Measurements from ENCODE around the gene TMEM167B.

TMEM167B gene

GRCh38 chr1:109118089-109118488 lies 27.5 kb downstream of the TMEM167B start:
- no peak for DNase-seq (ENCODE audit: low spot score)
- in situ Hi-C loops (cut with MboI; ENCODE audit: low pct_unique_long_range_greater_than_20kb, low sequenced_read_pairs, unreplicated experiment), result no loop called here
- TF ChIP-seq CTCF (IDR thresholded peaks at IDR 0.05; ENCODE audit: extremely low read depth, insufficient read depth, missing control alignments), result no peak

GRCh38 chr1:109120356-109120755 lies 29.8 kb downstream of the TMEM167B start:
- no peak for TF ChIP-seq CTCF (IDR thresholded peaks at IDR 0.05; ENCODE audit: extremely low read depth, insufficient read depth, missing control alignments)
- no peak for DNase-seq (ENCODE audit: low spot score)
- in situ Hi-C loops (cut with MboI; ENCODE audit: low pct_unique_long_range_greater_than_20kb, low sequenced_read_pairs, unreplicated experiment), result no loop called here

- TF ChIP-seq CTCF (IDR thresholded peaks at IDR 0.05; ENCODE audit: extremely low read depth, insufficient read depth, missing control alignments), result no peak
- in situ Hi-C loops (cut with MboI; ENCODE audit: low pct_unique_long_range_greater_than_20kb, low sequenced_read_pairs, unreplicated experiment), result no loop called here
Measured at GRCh38 chr1:109131059-109131458, 40.5 kb downstream of the TMEM167B start.

GRCh38 chr1:109131800-109132199 lies 41.2 kb downstream of the TMEM167B start:
- no peak for TF ChIP-seq CTCF (IDR thresholded peaks at IDR 0.05; ENCODE audit: extremely low read depth, insufficient read depth, missing control alignments)
- in situ Hi-C loops (cut with MboI; ENCODE audit: low pct_unique_long_range_greater_than_20kb, low sequenced_read_pairs, unreplicated experiment), result no loop called here
- no peak for DNase-seq (ENCODE audit: low spot score)

More at GRCh38 chr1:109131059-109131458, 40.5 kb downstream of the TMEM167B start:
- no peak for DNase-seq (ENCODE audit: low spot score)

GRCh38 chr1:109133002-109133706 lies 42.6 kb downstream of the TMEM167B start:
- no peak for DNase-seq (ENCODE audit: low spot score)
- no peak for TF ChIP-seq CTCF (IDR thresholded peaks at IDR 0.05; ENCODE audit: extremely low read depth, insufficient read depth, missing control alignments)
- in situ Hi-C loops (cut with MboI; ENCODE audit: low pct_unique_long_range_greater_than_20kb, low sequenced_read_pairs, unreplicated experiment), result no loop called here

GRCh38 chr1:109133815-109134214 lies 43.3 kb downstream of the TMEM167B start:
- in situ Hi-C loops (cut with MboI; ENCODE audit: low pct_unique_long_range_greater_than_20kb, low sequenced_read_pairs, unreplicated experiment), result no loop called here
- no peak for TF ChIP-seq CTCF (IDR thresholded peaks at IDR 0.05; ENCODE audit: extremely low read depth, insufficient read depth, missing control alignments)
- DNase-seq (ENCODE audit: low spot score), result no peak

Measured in GM13977 (cell line).